ENCODE measurements around the gene DPM2.

DNA sequence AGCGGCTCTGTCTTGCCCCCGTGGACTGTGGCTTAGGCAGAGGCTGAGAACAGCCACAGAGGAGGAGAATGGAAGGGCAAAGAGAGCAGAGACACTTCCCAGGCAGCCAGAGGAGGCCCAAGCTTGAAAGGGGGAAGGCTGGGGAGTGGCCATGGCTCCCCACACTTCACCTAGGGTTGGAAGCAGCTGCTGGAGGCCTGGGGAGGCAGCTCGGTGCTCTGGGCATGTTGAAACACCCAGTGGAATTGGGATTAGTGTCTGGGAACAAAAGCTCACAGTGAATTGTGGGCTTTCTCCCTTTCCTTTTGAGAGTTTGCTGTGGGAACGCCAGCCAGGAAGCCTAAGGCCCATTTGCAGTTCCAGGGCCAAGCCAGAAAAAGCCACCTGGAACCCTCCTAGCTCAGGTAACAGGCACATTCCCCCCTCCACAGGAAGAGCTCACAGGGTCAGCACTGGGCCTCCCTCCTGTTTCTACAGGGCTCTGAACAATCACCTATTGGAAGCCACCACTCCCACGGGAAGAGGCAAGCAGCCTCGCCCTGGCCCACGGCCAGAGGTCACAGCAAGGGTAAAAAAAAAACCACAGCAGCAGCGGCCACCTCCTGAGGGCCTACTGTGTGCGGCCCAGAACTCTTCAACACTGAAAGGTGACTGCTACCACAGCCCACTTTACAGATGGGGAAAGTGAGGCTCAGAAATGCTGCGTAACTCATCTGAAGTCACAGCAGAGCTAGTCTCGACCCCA is 22.9 kb upstream of the DPM2 start:
- TF ChIP-seq EZH2 (IDR thresholded peaks at IDR 0.05; ENCODE audit: low read depth, unreplicated experiment) (no peak), CTCF (conservative IDR thresholded peaks at IDR 0.05; ENCODE audit: low read depth in 2 of 2) (no peak), POLR2AphosphoS5 (IDR thresholded peaks at IDR 0.05; ENCODE audit: low read depth) (no peak), REST (IDR thresholded peaks at IDR 0.05; ENCODE audit: unreplicated experiment) (no peak), CREB1 (CRISPR knock-in tag; IDR thresholded peaks at IDR 0.05; ENCODE audit: low read depth) (no peak), EZH2phosphoT487 (IDR thresholded peaks at IDR 0.05; ENCODE audit: unreplicated experiment) (no peak), ZNF331 (CRISPR knock-in tag; IDR thresholded peaks at IDR 0.05; ENCODE audit: low read depth) (no peak), ZNF462 (CRISPR knock-in tag; IDR thresholded peaks at IDR 0.05) (no peak), JUNB (IDR thresholded peaks at IDR 0.05; ENCODE audit: unreplicated experiment) (no peak), NANOG (IDR thresholded peaks at IDR 0.05; ENCODE audit: borderline replicate concordance) (no peak)
- TF ChIP-seq, protein P1, sequence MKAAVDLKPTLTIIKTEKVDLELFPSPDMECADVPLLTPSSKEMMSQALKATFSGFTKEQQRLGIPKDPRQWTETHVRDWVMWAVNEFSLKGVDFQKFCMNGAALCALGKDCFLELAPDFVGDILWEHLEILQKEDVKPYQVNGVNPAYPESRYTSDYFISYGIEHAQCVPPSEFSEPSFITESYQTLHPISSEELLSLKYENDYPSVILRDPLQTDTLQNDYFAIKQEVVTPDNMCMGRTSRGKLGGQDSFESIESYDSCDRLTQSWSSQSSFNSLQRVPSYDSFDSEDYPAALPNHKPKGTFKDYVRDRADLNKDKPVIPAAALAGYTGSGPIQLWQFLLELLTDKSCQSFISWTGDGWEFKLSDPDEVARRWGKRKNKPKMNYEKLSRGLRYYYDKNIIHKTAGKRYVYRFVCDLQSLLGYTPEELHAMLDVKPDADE (IDR thresholded peaks at IDR 0.05), result no peak
